ENCODE results near the gene CDK5RAP3.

The CDK5RAP3 gene

DNA sequence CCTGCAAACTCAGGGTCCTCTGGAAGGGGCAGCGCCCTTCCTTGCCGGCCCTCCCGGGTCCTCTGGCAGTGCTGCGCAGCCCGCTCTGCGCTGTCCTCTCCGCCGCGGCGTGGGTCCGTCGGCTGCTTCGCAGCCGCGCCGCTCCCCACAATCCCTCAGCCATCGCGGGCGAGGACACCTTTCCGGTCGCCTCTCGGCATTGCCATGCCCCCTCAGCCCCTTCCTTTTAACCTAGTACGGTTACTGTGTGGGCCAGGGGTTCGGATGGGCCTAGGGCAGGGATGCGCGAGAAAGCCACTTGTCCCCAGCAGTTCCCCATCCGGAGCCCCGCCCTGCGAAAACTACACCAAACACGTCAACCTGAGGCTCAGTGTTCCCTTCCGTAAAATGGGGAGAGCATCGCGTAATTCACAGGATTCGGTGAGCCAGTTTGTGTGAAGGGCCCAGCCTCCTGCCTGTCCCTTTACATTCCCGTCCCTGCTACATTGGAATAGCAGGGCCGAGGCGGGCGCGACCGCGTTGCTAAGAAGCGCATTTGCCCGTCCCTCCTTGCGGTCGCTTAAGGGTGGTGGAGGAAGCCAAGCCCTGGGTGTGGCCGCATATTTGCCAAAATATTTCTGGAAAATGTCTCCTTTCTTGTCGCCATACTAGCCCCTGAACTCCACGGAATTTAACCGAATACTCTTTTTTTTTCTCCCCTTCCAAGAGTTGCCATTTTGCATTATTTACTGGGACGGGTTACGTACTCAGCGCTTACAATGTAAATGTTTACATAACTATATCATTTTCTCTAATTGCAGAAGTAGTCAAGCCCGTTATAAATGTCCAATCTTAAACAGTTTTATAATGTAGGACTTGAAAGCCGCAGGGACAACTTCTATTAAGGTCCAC is 53.5 kb downstream of the CDK5RAP3 start:
- peak; percentile 71 for DNase-seq (ENCODE audit: low read depth)

GRCh38 chr17:48025040-48025903 is 54.4 kb downstream of the CDK5RAP3 start:
- peak; percentile 98 for DNase-seq (ENCODE audit: low read depth)

DNA sequence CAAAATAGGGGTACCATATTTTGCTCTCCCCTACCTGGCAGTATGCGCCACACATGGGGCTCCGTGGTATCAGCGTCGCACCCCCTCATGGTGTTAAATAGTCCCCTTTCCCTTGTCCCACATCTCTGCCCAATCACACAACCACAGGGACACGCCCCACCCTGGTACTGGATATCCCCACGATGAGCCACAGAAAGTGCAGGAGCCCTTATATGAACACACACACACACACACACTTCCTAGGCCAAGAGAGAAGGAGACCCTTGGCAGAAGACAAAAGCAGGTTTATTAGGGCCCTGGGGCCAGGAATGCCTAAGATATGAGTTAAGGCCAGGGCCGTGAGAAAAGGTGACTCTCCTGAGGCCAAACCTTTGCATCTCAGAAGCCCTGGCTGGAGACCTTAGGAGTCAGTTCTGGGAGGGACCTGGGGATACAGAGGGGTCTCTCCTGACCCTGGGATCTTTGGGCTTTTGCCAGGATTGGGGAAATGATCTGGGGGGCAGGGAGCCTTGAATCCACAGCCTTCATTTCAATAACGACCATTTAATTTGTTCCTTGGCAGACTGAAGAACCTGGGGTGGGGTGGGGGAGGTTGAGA is 55.1 kb downstream of the CDK5RAP3 start:
- DNase-seq (ENCODE audit: low read depth): peak; percentile 55

GRCh38 chr17:48026502-48027321 is 55.8 kb downstream of the CDK5RAP3 start:
- peak; percentile 89 for DNase-seq (ENCODE audit: low read depth)

GRCh38 chr17:48027322-48027981 is 56.5 kb downstream of the CDK5RAP3 start:
- DNase-seq (ENCODE audit: low read depth): no peak

GRCh38 chr17:48028736-48029135 is 57.8 kb downstream of the CDK5RAP3 start:
- no peak for DNase-seq (ENCODE audit: low read depth)

- DNase-seq (ENCODE audit: low read depth): peak; percentile 58
Observed at GRCh38 chr17:48030531-48030930, 59.6 kb downstream of the CDK5RAP3 start.

All from EH (cell line).